Panc1 (cell line): ENCODE results near the gene TEX51. TPM values are rescaled to one million over a fixed set of nuclear protein-coding genes. Genes with fewer than 3 reads are reported as not detected.

Source experiments
- ATAC-seq: fragments of 200-7000 bp; cut with Tn5 transposase; 2 replicates; pipeline ENCODE4 v1.9.1; 2020; ENCODE audit warnings: mild to moderate bottlenecking, moderate library complexity
- BruUV-seq: library from RNA; stranded (reverse); fragments of 400-500 nt; replicated peaks from 2 replicates; lab custom pipeline; 2021; lab: Mats Ljungman, UMichigan
- CTCF ChIA-PET: fragments of 300-600 bp; sonication (Branson Sonifier 250); formaldehyde crosslinking; loops from one replicate; lab custom pipeline; 2022; ENCODE audit warnings: antibody characterized with exemption; lab: Charles Lee
- POLR2A ChIA-PET: fragments of 300-600 bp; sonication (Branson Sonifier 250); formaldehyde crosslinking; loops from one replicate; lab custom pipeline; 2022; ENCODE audit warnings: antibody characterized with exemption; lab: Charles Lee
- DNase-seq: peaks from one replicate; pipeline ENCODE4 v3.0.0-alpha.2; 2010; ENCODE audit warnings: low read depth, low spot score
- H3K27ac ChIP-seq: 2 replicates; pipeline ENCODE4 v1.5.1; 2011; ENCODE audit warnings: mild to moderate bottlenecking, low read length, inconsistent platforms
- H3K27me3 ChIP-seq: fragments of 200-500 bp; sonication (Bioruptor generic); 2 replicates; pipeline ENCODE4 v1.6.0; 2014; ENCODE audit warnings: low read length, inconsistent platforms; ENCODE audit not compliant: control insufficient read depth, insufficient read depth
- H3K36me3 ChIP-seq: fragments of 200-500 bp; sonication (Bioruptor generic); 2 replicates; pipeline ENCODE4 v1.5.1; 2014; ENCODE audit warnings: inconsistent platforms, mild to moderate bottlenecking, low read length, moderate library complexity; ENCODE audit not compliant: control insufficient read depth, insufficient read depth
- H3K4me1 ChIP-seq: 2 replicates; pipeline ENCODE4 v1.5.1; 2011; ENCODE audit warnings: inconsistent platforms, mild to moderate bottlenecking, low read length, moderate library complexity; ENCODE audit not compliant: control insufficient read depth, insufficient read depth
- H3K4me3 ChIP-seq, 2 experiments: 2 replicates each; pipeline ENCODE4 v1.5.1; 2011 to 2012; ENCODE audit warnings: low read depth in 2 of 2, low read length in 2 of 2, mild to moderate bottlenecking in 2 of 2, inconsistent platforms in 1 of 2, moderate library complexity in 1 of 2
- H3K9me3 ChIP-seq: fragments of 200-500 bp; sonication (Bioruptor generic); 2 replicates; pipeline ENCODE4 v1.5.1; 2014; ENCODE audit warnings: low read depth, mild to moderate bottlenecking, inconsistent platforms, low read length, moderate library complexity; ENCODE audit not compliant: control insufficient read depth, insufficient read depth
- CTCF ChIP-seq: fragments of 450-650 bp; IDR thresholded peaks from 2 replicates; pipeline ENCODE4 v1.5.1; 2017; ENCODE audit warnings: mild to moderate bottlenecking
- POLR2AphosphoS5 ChIP-seq: IDR thresholded peaks from 2 replicates; pipeline ENCODE4 v1.6.1; 2012; ENCODE audit warnings: mild to moderate bottlenecking, low read depth, low read length, moderate library complexity
- REST ChIP-seq, 2 experiments: IDR thresholded peaks; 2 replicates each; pipeline ENCODE4 v1.6.1; 2011 to 2012; ENCODE audit warnings: low read depth in 2 of 2, control low read depth in 1 of 2, low read length in 1 of 2, mild to moderate bottlenecking in 1 of 2, moderate library complexity in 1 of 2; ENCODE audit not compliant: insufficient read depth in 1 of 2
- SIN3A ChIP-seq: IDR thresholded peaks from 2 replicates; pipeline ENCODE4 v1.6.1; 2012; ENCODE audit warnings: low read depth, mild to moderate bottlenecking, low read length, moderate library complexity, borderline replicate concordance; ENCODE audit not compliant: insufficient read depth
- TCF7L2 ChIP-seq: IDR thresholded peaks from 2 replicates; pipeline ENCODE4 v1.6.1; 2011; ENCODE audit warnings: mild to moderate bottlenecking, low read depth, low read length, inconsistent platforms
- in situ Hi-C: cut with HindIII; loops from 2 replicates; pipeline ENCODE4 v1.10.0; 2016; ENCODE audit warnings: low sequenced_read_pairs, low pct_unique_long_range_greater_than_20kb
- intact Hi-C: fragments of 100-400 bp; cut with micrococcal nuclease; formaldehyde crosslinking; loops from one replicate; pipeline ENCODE4 v1.10.0; 2022; ENCODE audit not compliant: unreplicated experiment
- total RNA-seq: library from RNA; stranded (reverse); gene quantifications from one replicate; pipeline ENCODE4 v1.2.1, GENCODE V29; 2021; ENCODE audit not compliant: unreplicated experiment

TEX51 gene
- total RNA-seq, 1 experiment from 2014 or later: not detected

GRCh38 chr2:126884861-126885750 is 13.6 kb upstream of the TEX51 start:
- DNase-seq (no peak), ATAC-seq (no peak)
- POLR2A ChIA-PET: no interaction called here
- H3K9me3 ChIP-seq: no peaks in the 10 kb centered on the region
- no peak overlapping the region for H3K27ac ChIP-seq
- H3K36me3 ChIP-seq: no peaks in the 10 kb centered on the region
- H3K4me3 ChIP-seq: no peak overlapping the region
- CTCF ChIA-PET: no interaction called here
- H3K4me1 ChIP-seq: no peaks in the 10 kb centered on the region
- TF ChIP-seq CTCF (no peak), TCF7L2 (no peak), SIN3A (no peak), POLR2AphosphoS5 (no peak)
- in situ Hi-C loops (no loop called here), intact Hi-C loops (no loop called here)
- no peaks in the 10 kb centered on the region for H3K27me3 ChIP-seq
- BruUV-seq: no TSS peak

- Histone ChIP-seq H3K9me3 (no peaks in the 10 kb centered on the region), H3K27me3 (no peaks in the 10 kb centered on the region), H3K36me3 (no peaks in the 10 kb centered on the region), H3K4me3 (peak overlapping the region; percentile 9 to 10; a peak in 3 of 4 replicates), H3K27ac (no peak overlapping the region), H3K4me1 (no peaks in the 10 kb centered on the region)
- DNase-seq (no peak), ATAC-seq (peak; percentile 12)
- no peak for TF ChIP-seq SIN3A
- TF ChIP-seq TCF7L2: no peak
- no peak for TF ChIP-seq POLR2AphosphoS5
- TF ChIP-seq REST (IDR thresholded peaks at IDR 0.05; ENCODE audit: insufficient read depth in 1 of 2, low read depth in 2 of 2, low read length in 1 of 2): no peak
- TF ChIP-seq CTCF: no peak
- intact Hi-C loops (no loop called here), in situ Hi-C loops (no loop called here)
- no TSS peak for BruUV-seq
- ChIA-PET POLR2A (no interaction called here), CTCF (no interaction called here)
Observed at GRCh38 chr2:126885751-126886210, 12.9 kb upstream of the TEX51 start.
